ENCODE measurements around the gene C4BPA. TPM values are rescaled to one million over a fixed set of nuclear protein-coding genes. Genes with fewer than 3 reads are reported as not detected.

Gene C4BPA
- total and polyA plus RNA-seq, 2 of the 8 experiments (the other 6 are each of a cell fraction or from before 2014, with no cell fraction given), result not detected

DNA sequence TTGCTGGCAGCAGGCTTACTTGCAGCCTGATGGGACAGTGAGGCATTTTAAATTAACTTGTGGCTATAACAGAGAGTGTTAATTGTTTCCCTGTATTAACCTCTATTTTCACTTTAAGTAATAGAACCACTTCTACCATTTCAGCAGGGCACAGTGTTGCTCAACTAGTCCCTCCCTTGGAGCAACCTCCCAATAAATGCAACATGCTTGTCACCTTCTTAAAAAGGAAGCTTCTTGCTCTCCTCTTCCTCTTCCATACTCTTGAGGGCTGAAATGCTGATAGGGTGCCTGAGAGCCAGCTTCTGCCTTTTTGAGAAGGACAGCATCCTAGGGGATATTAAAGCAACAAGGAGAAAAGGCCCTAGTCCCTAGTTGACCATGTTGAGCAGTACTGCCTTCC, 52.1 kb downstream of the C4BPA start:
- no peak overlapping the region for H3K27ac ChIP-seq (ENCODE audit: low read depth, low read length)
- peaks cover 0 to 6% of the 10 kb centered on the region in 2 experiments; a peak in 1 of 4 replicates for H3K9me3 ChIP-seq (ENCODE audit: insufficient read depth in 2 of 2, low read depth in 1 of 2, low read length in 1 of 2)
- no peak overlapping the region for H3K4me2 ChIP-seq (ENCODE audit: insufficient read depth in 1 of 2, low read depth in 2 of 2, low read length in 2 of 2)
- no peaks in the 10 kb centered on the region for H3K79me2 ChIP-seq (ENCODE audit: control insufficient read depth in 1 of 2, insufficient read depth in 2 of 2, low read length in 2 of 2)
- H3K23ac ChIP-seq (ENCODE audit: insufficient read length), result no peak overlapping the region
- CTCF ChIA-PET (ENCODE audit: partially characterized antibody), result no interaction called here
- no peak overlapping the region for H2BK12ac ChIP-seq (ENCODE audit: low read depth, low read length)
- H2AK5ac ChIP-seq (ENCODE audit: low read depth, low read length), result no peak overlapping the region
- no peak overlapping the region for H2BK20ac ChIP-seq (ENCODE audit: low read length)
- H3K4me3 ChIP-seq (ENCODE audit: extremely low read depth in 1 of 4, insufficient read depth in 2 of 4, low read depth in 3 of 4, low read length in 4 of 4), result no peak overlapping the region
- no peak overlapping the region for H2BK5ac ChIP-seq (ENCODE audit: low read depth, low read length)
- no peak overlapping the region for H4K8ac ChIP-seq (ENCODE audit: extremely low read depth, insufficient read depth, low read length)
- no peak overlapping the region for H2AFZ ChIP-seq (ENCODE audit: low read length)
- H3K4me1 ChIP-seq (replicated peaks in 1 of 4; ENCODE audit: control insufficient read depth in 3 of 4, insufficient read depth in 4 of 4, low read length in 3 of 4), result no peaks in the 10 kb centered on the region
- no peak overlapping the region for H3K14ac ChIP-seq (ENCODE audit: insufficient read length)
- H2BK120ac ChIP-seq (replicated peaks; ENCODE audit: low read depth, low read length), result no peak overlapping the region
- H3K9ac ChIP-seq (replicated peaks in 1 of 4; ENCODE audit: extremely low read depth in 1 of 4, low read depth in 3 of 4, low read length in 3 of 4), result no peak overlapping the region
- no peak overlapping the region for H3K4ac ChIP-seq (replicated peaks; ENCODE audit: insufficient read length, low read depth, low read length)
- no peaks in the 10 kb centered on the region for H3K27me3 ChIP-seq (replicated peaks in 1 of 4; ENCODE audit: control insufficient read depth in 3 of 4, extremely low read depth in 1 of 4, insufficient read depth in 3 of 4, low read length in 3 of 4)
- no peak overlapping the region for H4K91ac ChIP-seq (replicated peaks; ENCODE audit: insufficient read length, low read length)
- H3K23me2 ChIP-seq (ENCODE audit: low read depth, low read length), result no peaks in the 10 kb centered on the region
- H4K5ac ChIP-seq (ENCODE audit: insufficient read length, low read depth, low read length), result no peak overlapping the region
- no peak for DNase-seq (ENCODE audit: low read depth in 1 of 2, low spot score in 2 of 2)
- POLR2A ChIA-PET (ENCODE audit: partially characterized antibody), result no interaction called here
- H2BK15ac ChIP-seq (ENCODE audit: low read length), result no peak overlapping the region
- H3K79me1 ChIP-seq (ENCODE audit: low read depth, low read length), result no peaks in the 10 kb centered on the region
- no peak overlapping the region for H3K56ac ChIP-seq (replicated peaks; ENCODE audit: insufficient read length, low read depth, low read length)
- no peak overlapping the region for H3K18ac ChIP-seq (ENCODE audit: extremely low read depth, low read length)
- H4K20me1 ChIP-seq (replicated peaks in 1 of 2; ENCODE audit: control insufficient read depth in 1 of 2, insufficient read depth in 2 of 2, low read length in 2 of 2), result no peaks in the 10 kb centered on the region
- FAIRE-seq, result no peak
- H3K36me3 ChIP-seq (ENCODE audit: control insufficient read depth in 2 of 4, insufficient read depth in 4 of 4, low read length in 3 of 4), result no peaks in the 10 kb centered on the region
- no peak for TF ChIP-seq CBX8 (IDR thresholded peaks at IDR 0.05; ENCODE audit: borderline replicate concordance, low read depth, low read length)
- TF ChIP-seq, protein P1, sequence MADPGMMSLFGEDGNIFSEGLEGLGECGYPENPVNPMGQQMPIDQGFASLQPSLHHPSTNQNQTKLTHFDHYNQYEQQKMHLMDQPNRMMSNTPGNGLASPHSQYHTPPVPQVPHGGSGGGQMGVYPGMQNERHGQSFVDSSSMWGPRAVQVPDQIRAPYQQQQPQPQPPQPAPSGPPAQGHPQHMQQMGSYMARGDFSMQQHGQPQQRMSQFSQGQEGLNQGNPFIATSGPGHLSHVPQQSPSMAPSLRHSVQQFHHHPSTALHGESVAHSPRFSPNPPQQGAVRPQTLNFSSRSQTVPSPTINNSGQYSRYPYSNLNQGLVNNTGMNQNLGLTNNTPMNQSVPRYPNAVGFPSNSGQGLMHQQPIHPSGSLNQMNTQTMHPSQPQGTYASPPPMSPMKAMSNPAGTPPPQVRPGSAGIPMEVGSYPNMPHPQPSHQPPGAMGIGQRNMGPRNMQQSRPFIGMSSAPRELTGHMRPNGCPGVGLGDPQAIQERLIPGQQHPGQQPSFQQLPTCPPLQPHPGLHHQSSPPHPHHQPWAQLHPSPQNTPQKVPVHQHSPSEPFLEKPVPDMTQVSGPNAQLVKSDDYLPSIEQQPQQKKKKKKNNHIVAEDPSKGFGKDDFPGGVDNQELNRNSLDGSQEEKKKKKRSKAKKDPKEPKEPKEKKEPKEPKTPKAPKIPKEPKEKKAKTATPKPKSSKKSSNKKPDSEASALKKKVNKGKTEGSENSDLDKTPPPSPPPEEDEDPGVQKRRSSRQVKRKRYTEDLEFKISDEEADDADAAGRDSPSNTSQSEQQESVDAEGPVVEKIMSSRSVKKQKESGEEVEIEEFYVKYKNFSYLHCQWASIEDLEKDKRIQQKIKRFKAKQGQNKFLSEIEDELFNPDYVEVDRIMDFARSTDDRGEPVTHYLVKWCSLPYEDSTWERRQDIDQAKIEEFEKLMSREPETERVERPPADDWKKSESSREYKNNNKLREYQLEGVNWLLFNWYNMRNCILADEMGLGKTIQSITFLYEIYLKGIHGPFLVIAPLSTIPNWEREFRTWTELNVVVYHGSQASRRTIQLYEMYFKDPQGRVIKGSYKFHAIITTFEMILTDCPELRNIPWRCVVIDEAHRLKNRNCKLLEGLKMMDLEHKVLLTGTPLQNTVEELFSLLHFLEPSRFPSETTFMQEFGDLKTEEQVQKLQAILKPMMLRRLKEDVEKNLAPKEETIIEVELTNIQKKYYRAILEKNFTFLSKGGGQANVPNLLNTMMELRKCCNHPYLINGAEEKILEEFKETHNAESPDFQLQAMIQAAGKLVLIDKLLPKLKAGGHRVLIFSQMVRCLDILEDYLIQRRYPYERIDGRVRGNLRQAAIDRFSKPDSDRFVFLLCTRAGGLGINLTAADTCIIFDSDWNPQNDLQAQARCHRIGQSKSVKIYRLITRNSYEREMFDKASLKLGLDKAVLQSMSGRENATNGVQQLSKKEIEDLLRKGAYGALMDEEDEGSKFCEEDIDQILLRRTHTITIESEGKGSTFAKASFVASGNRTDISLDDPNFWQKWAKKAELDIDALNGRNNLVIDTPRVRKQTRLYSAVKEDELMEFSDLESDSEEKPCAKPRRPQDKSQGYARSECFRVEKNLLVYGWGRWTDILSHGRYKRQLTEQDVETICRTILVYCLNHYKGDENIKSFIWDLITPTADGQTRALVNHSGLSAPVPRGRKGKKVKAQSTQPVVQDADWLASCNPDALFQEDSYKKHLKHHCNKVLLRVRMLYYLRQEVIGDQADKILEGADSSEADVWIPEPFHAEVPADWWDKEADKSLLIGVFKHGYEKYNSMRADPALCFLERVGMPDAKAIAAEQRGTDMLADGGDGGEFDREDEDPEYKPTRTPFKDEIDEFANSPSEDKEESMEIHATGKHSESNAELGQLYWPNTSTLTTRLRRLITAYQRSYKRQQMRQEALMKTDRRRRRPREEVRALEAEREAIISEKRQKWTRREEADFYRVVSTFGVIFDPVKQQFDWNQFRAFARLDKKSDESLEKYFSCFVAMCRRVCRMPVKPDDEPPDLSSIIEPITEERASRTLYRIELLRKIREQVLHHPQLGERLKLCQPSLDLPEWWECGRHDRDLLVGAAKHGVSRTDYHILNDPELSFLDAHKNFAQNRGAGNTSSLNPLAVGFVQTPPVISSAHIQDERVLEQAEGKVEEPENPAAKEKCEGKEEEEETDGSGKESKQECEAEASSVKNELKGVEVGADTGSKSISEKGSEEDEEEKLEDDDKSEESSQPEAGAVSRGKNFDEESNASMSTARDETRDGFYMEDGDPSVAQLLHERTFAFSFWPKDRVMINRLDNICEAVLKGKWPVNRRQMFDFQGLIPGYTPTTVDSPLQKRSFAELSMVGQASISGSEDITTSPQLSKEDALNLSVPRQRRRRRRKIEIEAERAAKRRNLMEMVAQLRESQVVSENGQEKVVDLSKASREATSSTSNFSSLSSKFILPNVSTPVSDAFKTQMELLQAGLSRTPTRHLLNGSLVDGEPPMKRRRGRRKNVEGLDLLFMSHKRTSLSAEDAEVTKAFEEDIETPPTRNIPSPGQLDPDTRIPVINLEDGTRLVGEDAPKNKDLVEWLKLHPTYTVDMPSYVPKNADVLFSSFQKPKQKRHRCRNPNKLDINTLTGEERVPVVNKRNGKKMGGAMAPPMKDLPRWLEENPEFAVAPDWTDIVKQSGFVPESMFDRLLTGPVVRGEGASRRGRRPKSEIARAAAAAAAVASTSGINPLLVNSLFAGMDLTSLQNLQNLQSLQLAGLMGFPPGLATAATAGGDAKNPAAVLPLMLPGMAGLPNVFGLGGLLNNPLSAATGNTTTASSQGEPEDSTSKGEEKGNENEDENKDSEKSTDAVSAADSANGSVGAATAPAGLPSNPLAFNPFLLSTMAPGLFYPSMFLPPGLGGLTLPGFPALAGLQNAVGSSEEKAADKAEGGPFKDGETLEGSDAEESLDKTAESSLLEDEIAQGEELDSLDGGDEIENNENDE (IDR thresholded peaks at IDR 0.05; ENCODE audit: insufficient replicate concordance, low read length), result no peak
